Activated naive CD4-positive, alpha-beta T cell (primary cell): ENCODE data around the gene ERICH6.

ENCODE experiments used
- DNase-seq, 4 experiments: peaks; one replicate each; lab custom pipeline; 2025; lab: John Stamatoyannopoulos, UW

ERICH6 gene

DNA sequence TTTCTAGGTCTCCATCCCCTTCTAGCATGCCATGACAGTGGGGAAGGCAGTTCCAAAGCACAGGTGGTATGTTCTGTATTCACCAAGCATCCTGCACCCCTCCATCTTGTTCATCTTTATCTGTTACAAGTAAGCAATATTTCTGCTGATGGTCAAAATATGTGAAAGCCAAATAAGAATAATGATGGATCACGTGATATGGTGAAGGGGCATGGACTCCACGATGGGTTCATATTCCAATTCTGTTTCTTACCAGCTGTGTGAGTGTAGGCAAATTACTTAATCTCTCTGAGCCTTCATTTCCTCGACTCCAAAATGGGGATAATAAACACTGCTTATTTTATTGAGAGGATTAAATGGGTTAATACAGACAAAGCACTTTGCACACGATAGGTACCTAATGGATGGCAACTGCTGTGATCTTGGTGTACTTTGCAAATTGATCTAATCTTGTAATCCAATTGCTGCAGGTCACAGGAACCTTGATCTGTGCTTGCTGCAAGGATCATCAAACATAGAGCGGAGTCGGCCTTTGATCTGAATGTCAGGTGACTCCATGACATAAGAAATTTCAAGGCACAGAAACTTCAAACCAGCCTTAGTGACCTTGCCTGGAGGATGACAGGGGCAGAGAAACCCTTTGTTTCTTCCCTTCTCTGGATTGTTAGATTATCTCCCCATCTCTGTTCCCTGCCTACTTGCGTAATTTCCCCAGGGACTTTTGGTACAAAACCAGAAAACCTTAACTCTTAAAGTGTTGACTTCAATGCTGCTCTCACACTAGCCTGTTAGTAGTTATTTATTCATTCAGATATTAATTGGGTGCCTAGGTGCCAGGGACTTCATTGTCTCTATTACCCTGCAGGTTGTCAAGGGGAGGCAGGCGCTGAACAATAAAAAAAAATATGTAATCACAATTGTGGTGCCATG, 33.4 kb upstream of the ERICH6 start:
- DNase-seq, result no peak

DNA sequence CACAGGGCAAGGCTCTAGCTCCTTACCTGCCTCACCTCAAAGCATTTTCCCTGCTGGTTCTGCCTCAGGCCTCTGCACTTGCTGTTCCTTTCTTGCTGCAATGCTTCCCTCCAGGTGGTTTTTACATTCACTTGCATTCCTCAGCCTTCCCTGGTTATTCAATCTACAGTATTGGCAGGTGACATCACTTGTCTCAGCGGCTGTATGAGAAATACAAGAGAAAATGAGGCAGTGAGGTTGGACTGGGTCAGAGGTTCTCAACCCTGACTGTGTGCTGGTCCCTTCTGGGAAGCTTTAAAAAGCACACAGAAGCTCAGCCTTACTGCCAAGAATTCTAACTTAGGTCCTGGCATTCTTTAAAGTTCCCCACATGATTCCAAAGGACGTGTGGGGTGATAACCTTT, 32.6 kb upstream of the ERICH6 start:
- no peak for DNase-seq

DNA sequence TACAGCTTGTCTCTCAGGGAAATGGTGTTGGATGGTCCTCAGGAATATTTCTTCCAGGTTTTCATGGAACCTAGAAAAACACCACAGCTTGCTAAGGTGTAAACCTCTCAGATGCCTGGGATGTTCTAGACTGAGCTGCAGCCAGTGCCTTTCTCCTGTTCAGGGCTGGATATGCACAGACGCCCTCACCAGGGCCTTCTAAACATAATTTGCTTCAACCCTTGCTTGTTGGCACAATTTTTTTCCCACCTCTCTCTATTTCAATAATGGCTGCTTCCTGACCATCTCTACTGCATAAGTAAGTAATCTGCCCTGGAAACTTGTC, 31.0 kb upstream of the ERICH6 start:
- DNase-seq, result no peak

DNA sequence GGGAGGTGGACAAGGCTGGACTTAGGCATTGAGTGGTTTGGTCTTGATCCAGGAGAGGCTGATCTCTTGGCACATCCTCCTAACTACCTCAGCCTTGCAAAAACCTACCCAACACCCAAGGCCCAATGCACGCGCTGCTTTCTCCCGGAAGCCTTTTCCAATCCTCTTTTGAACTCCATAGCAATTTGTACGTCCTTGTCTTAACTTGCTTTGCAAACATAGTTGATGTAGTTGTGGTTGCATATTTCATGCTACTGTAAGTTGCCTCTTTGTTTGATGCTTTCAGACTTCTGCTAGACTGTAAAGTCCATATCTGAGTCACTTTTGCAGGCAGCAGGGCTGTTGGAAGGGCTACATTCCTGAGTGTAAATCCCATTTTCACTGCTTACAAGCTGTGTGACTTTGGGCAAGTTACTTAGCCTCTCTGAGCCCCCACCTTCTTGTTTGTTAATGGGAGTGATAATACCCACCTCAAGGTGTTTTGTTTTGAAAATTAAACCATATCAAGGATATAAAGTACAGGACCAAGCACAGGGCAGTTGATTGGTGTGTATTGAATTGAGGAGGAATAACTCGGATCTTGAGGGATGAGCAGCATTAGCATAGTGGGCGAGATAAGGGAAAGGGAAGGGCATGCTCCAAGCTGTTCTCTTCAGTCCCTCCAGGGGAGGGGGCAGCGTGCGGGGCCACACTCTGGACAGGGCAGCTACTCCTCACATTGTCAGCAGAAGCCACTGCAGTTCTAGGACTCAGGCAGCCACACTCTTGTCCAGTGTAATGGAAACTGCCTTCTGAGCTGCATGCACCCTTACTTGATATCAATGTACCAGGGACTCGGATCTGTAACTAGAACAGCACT, 30.4 kb upstream of the ERICH6 start:
- no peak for DNase-seq

DNA sequence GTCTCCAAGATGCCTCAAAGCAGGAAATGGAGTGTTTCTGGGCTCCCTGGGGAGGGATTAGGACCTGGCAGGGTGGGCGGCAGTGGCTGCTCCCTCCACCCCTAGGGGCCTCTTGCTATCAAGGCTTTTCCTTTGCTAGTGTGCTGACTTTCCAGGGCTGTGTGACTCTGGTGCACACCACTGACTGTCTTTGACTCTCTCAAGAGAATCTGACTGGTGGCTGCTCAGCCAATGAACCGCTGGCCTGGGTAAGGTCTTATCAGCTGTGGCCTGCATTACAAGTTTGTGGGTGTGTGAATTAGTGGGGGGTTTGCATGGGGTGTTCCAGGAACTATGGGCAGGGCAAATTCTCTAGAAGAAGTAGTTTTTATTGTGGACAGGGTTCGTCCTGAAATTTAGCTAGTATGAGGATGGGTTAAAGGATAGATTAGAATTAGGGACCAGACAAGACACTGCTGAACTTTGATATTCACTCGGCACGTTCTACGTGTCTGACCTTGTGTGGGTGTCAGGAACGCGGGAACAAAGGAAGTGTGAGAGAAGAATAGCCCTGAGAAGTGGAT, 29.7 kb upstream of the ERICH6 start:
- DNase-seq, result no peak

DNA sequence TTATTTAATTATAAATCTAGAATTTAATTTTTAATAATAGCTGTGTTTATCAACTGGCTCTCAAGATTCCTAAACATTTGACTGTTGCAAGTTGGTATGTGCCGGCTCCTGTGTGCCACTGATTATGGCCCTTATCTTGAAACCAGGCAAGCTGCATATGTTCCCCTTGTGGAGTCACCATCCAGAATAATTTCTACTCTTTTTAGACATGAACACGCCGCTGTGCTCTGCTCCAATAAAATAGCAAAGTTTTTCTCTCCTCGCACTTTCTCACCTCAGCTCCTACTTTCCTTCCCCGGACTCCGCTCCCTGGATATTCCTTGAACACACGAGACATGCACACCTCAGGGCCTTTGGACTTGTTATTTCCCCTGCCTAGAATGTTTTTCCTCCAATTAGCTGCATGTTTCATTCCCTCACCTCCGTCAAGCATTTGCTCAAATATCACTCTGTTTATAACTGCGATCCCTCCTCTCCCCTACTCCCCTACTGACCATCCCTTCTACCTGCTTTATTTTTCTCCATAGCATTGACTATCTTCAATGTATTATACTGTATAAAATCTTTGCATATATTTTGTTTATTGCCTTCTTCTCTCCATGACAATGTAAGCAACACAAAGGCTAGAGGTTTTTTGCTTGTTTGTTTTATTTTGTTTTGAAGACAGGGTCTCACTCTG, 26.1 kb upstream of the ERICH6 start:
- no peak for DNase-seq

DNA sequence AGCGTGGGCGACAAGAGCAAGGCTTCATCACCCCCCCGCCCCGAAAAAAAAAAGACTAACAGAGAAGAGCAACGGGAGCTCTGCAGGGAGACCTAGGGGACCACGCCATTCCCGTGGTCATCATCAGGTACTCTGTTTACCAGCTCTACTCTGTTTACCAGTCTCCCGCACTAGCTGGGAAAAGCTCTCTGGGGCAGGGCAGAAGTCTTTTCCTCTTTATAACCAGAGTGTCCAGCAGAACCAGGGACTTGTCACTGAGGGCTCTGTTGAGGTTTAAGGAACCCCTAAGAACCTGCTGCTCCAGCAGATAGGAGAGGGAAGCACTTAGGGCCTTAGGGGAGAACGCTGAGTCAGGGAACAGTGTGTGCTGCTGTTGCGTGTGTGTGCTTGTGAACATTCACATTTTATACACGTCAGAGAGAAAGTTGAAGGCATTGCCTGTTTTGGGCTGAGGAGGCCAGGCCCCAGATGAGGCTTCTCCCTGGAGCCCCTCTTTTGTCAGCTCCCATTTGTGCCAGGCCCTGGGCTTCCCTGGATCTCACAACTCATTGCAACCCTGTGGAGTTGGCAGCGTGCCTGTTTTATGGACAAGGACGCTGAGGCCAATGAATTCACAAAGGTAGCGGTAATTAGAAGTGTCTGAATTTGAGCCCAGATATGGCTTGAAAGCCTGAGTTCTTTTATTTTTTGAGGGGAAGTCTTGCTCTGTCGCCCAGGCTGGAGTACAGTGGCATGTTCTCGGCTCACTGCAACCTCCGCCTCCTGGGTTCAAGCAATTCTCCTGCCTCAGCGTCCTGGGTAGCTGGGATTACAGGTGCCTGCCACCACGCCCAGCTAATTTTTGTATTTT, 24.2 kb upstream of the ERICH6 start:
- no peak for DNase-seq

DNA sequence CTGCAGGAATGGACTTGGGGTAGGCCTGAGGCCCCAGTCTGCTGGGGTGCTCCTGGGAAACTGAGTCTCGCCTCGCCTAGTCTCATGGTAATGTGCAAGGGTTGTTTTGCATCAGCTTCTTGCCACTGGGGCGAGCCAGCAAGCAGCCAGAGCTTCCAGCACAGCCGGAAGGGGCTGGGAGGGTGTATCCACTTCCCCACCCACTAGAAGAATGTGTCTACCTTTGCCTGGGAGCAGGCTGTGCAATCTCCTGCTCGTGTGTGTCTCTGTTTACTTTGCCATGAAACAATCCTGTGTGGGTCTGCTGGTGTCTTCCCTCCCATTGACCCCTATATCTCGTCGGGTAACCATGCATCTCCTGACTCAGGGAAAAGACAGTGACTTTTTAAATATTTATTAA, 21.8 kb upstream of the ERICH6 start:
- no peak for DNase-seq

DNA sequence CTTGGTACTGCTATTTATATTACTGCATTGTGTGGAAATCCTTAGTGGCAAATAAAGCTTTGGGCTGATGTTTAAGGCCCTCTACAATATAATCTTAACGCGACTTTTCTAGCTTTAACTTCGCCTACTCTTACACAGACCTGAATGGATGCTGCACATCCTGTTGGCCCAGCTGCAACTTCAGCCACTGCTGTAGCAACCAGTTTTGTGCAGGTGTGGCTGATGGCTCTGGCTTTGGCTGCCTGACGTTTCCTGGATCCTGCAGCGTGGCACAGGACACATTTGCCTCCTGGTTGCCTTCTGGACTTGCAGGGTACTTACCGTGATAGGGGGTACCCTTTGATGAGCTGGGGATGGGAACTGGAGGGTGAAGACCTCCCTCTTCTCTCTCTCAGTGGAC, 20.2 kb upstream of the ERICH6 start:
- DNase-seq, result no peak

DNA sequence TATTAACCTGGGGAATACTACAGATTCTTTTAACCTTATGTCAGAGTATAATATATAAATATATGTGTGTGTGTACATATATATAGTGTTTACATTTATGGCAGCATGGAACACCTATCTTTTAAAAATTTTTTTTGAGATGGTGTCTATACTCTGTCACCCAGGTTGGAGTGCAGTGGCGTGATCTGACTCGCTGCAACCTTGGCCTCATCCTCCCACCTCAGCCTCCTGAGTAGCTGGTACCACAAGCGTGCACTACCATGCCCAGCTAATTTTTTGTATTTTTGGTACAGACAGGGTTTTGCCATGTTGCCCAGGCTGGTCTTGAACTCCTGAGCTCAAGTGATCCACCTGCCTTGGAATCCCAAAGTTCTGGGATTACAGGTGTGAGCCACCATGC, 18.5 kb upstream of the ERICH6 start:
- no peak for DNase-seq

DNA sequence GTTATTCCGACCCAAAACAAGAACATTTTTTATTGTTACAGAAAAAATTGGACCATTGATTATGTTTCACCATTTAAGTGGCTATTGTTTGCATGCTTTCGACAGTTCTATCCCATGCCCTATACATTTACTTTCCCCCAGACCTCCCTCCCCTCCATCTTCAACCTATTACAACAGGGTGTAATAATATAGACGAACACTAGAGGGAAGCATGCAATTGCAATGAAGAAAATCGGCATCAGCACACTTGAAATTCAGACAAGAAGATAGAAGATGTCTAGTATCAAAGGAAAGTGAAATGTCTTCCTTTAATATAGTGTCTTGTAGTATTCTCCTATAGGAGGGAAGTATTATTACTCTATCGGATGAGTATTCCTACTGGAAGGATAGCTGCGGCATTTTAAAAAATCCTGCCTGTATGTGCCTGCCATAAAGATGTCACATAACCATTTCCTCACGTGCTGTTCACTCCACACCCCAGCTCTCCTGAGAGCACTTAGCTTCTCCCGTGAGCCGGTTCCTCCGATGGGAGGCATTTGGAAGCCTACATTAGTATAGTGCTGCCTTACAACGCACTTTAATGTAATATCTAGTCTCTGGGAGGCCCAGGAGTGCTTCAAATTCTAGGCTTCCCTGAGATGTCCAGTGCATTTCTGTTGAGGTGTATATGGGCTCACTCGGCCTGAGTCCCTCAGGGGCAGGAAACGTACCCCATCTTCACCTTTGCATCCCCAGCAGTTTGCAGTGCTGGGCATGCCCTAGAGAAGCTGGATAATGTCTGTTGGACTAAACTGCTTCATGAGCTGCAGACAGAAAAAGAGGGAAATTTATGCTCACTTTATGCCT, 17.8 kb upstream of the ERICH6 start:
- no peak for DNase-seq

DNA sequence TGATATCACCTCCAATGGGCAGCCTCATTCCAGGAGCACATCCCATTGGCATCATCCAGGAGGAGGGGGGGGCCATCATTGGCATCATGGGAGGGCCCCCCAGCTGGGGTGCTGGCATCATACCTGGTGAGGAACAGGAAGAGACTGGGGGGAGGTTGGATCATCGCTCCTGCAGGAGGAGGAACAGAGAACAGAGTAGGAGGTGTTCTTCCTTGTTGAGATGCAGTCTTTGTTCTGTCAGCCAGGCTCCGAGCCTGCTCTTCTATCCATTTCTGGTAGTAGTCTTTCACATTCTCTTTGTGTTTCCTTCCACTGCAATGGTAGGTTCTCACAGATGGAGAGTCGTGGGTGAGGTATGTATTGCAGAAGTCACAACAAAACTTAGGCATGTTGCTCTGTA, 16.7 kb upstream of the ERICH6 start:
- DNase-seq, result no peak

DNA sequence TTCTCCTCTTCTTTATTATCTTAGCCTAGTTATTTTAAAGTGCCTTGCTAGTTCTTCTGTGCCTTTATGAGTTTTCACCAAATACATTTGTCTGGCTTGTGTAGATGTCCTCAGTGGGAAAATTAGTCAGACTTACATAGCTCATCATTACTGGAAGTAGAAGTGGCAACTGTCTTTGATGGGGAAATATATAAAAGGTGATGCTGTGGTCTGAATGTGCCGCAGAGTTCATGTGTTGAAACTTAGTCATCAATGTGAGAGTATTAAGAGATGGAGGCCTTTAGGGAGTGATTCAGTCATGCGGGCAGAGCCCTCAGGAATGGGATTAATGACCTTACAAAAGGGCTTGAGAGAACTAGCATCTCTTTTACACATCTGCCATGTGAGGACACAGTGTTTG, 6.4 kb upstream of the ERICH6 start:
- DNase-seq, result no peak

DNA sequence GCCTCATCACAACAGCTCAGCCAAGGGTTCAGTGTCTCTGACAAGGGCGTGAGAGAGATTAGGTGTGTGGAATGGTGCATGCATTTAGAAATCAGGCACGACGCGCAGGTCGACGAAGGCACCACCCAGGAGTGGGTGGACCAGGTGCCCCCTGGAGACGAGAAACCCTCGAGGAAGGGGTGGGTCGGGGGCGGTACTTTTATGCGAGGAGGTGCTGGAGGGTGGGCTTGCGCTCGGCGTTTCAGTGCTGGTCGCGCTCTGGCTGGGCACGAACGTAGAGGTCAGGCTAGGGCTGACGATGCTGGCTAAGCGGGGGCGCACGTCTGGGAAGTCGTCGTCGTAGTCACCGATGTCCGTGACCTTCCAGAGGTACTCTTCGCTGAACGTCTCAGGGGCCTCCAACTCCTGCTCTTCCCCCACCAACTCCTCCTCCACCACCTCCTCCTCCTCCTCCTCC, 393 bp downstream of the ERICH6 start:
- peak in 2 of 4 experiments; percentile 23 to 26 for DNase-seq

DNA sequence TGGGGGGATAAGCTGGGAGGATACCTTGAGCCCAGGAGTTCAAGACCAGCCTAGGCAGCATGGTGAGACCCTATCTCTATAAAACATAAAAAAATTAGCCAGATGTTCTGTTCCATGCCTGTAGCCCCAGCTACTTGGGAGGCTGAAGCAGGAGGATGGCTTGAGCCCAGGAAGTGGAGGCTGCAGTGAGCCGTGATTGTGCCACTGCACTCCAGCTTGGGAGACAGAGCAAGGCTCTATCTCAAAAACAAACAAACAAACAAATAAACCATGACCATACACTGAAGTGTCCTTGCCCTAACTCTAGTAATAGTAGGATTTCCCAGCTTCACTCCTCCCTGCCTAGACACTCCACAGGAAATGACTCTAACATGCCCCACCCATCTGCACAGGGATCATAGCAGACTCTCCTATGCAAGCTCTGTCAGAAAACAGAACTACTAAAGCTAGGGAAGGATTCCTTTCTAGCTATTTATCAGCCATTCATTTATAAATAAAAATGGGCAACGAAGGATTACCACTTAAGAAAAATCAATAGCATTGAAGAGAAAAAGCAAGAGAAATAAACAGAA, 4.6 kb downstream of the ERICH6 start:
- no peak for DNase-seq

DNA sequence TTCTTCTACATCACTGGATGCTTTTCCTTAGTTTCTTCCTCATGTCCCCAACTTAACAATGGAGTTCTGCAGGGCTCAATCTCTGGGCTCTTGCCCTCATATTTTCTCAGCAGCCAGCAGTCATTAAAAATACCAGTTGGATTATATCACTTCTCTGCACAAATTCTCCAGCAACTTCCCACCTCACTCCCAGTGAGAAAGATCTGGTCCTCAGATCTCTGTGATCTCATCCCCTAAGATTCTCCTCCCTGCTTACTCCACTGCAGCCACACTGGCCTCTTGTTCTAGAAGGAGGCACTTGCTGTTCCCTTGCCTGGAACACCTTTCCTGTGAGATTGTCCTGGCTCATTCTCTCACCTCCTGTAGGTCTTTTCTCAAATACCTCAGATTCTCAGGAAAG, 6.1 kb downstream of the ERICH6 start:
- DNase-seq, result no peak

DNA sequence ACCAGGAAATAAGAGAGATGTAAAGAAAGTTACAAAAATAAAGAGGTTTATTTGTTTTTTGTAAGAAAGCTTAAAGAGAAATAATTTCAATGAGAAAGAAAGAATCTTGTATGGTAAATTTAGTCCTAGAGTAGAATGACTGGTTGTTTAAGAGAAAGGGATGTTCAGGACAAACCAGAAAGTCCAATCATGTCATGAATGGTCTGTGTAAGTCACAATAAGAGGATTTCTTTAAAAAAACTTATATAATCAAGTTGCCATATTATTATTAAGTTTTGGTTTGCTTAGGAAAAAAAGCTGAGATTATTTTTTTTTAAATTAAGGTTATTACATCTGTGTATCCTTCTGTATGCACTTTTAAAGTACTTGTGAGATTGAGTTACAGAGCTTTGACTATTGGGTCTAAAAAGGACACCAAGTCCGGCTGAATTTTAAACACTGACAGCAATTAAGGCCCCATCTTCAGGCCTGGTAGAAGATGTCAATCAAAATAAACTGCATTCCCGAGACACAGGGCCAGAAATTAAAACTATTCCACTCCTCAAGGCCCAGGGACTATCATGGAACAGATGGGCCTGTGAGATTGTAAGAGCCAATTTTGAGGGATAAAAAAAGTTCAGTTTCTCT, 12.2 kb downstream of the ERICH6 start:
- DNase-seq, result no peak

DNA sequence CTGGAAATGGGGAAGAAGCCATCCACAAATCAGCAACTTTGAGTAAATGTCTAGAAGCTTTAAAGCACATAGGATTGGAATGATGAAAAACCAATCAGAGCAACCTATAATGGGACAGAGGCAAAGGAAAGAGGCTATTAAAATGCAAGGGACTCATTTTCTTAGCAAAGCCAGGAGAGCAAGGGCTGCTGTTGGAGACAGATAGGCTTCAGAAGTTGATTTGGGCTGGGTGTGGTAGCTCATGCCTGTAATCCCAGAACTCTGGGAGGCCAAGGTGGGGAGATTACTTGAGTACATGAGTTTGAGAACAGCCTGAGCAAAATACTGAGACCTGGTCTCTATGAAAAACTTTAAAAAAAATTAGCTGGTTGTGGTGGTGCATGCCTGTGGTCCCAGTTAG, 16.1 kb downstream of the ERICH6 start:
- DNase-seq, result no peak

DNA sequence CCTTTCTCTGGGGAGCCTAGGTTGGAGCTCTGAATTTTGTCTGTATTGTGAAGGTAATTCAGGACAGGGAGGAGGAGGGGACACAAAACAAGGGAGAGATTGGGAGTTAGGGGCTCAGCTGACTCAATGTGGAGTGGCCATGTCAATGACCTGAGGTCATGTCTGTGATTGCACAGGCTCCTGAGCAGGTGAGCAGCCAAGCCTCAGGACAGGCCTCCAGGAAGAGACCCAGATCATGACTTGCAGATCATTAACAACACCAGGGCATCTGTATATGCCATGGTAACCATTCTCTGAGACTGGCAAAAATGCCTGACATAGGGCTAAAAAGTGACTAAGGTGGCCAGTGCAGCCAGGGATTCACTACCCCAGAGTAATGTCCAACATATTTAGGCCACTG, 20.9 kb downstream of the ERICH6 start:
- DNase-seq, result no peak

DNA sequence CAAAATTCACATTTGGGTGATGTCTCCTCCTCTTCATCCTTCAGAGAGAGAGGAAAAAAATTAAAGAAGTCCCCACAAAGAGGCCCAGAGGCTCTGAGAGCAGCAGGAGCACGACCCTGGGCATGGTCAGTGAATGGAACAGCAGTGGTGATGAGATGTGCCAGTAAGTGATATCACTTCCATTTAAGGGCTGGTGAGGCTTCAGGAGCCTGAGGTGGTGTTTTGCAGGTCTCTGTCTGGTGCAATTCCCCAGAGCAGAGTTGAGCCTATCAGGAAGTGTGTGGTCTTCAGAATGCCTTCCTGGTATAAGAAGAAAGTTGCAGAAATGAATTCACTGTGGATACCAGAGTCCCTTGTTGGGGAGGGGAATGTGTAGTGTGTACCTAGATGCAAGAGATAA, 21.4 kb downstream of the ERICH6 start:
- DNase-seq, result no peak
